Hepatocyte (in vitro differentiated cells): Measurements from ENCODE around the gene BTRC.

ENCODE experiments used
- CTCF ChIP-seq: fragments of 200-600 bp; sonication (generic); IDR thresholded peaks from 2 replicates; pipeline ENCODE4 v1.5.1; 2016; ENCODE audit warnings: antibody characterized with exemption, mild to moderate bottlenecking; ENCODE audit not compliant: poor library complexity
- EZH2phosphoT487 ChIP-seq: fragments of 200-600 bp; sonication (generic); IDR thresholded peaks from one replicate; pipeline ENCODE4 v1.6.1; 2018; ENCODE audit warnings: antibody characterized with exemption, mild to moderate bottlenecking, low read depth, moderate library complexity; ENCODE audit not compliant: unreplicated experiment, severe bottlenecking

- TF ChIP-seq CTCF, result no peak
- no peak for TF ChIP-seq EZH2phosphoT487
Observed at GRCh38 chr10:101513733-101514132, 159.8 kb downstream of the BTRC start.
